ENCODE results near the gene KLHDC8A. TPM values are rescaled to one million over a fixed set of nuclear protein-coding genes. Genes with fewer than 3 reads are reported as not detected.

The KLHDC8A gene
- total and polyA plus RNA-seq, 4 donors: 9.9 to 56.8 (median 31.0) TPM

DNA sequence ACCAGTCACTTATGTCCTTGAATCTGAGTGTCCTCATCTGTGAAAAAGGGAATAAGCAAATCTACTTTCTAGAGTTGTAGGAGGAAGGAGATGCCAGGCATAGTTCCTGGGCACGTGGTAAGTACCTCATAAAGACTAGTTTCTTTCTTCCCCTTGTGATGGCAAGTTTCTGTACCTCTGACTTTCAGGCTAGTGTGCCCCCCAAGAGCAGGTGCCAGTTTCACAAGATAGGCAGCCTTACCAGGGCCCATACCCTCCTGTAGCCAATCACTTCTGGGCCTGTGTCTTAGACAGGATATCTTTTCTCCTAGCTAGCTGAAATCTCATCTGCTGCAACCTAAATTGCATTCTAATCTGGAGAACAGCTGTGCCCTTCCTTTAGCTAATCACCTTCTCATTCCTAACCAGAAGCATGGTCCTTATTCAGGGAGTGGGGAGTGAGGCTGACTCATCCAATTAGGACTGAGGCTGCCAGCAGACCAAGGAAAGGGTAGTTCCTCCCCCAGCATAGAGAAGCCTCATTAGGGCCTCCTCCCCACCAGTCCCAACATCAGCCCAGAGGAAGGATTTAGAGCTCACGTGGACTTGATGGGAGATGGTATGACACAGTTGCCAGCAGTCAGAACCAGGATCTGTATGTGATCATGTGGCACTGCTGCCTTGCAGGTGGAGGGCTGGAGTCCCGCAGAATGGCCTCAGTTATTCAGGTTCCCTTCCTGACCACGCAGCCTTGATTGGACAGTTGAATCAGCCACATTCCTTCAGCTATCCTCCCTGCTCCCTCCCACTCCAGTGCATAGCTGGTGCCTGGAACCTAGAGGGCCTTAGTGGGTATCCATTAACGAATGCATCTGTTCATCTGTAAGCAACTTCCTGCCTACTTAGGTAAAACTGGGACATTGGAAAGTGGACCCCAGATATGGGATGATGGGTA, 7.9 kb downstream of the KLHDC8A start:
- H3K9me3 ChIP-seq (ENCODE audit: control insufficient read depth, insufficient read depth, low read length): no peaks in the 10 kb centered on the region
- no peak overlapping the region for H3K4me3 ChIP-seq (ENCODE audit: low read depth, low read length)
- peaks cover 4% of the 10 kb centered on the region for H3K27me3 ChIP-seq (ENCODE audit: control insufficient read depth, insufficient read depth, low read length)
- no peak for DNase-seq (ENCODE audit: low read depth in 4 of 6, low spot score in 6 of 6)
- H3K27ac ChIP-seq (ENCODE audit: low read depth, low read length): no peak overlapping the region
- WGBS (ENCODE audit: insufficient coverage): 42% methylated on average over 3 of the region's 5 CpGs
- H3K4me1 ChIP-seq (ENCODE audit: control insufficient read depth, insufficient read depth, low read length): peaks cover 46% of the 10 kb centered on the region
- H3K36me3 ChIP-seq (ENCODE audit: control insufficient read depth, insufficient read depth, low read length): peaks cover 4% of the 10 kb centered on the region

DNA sequence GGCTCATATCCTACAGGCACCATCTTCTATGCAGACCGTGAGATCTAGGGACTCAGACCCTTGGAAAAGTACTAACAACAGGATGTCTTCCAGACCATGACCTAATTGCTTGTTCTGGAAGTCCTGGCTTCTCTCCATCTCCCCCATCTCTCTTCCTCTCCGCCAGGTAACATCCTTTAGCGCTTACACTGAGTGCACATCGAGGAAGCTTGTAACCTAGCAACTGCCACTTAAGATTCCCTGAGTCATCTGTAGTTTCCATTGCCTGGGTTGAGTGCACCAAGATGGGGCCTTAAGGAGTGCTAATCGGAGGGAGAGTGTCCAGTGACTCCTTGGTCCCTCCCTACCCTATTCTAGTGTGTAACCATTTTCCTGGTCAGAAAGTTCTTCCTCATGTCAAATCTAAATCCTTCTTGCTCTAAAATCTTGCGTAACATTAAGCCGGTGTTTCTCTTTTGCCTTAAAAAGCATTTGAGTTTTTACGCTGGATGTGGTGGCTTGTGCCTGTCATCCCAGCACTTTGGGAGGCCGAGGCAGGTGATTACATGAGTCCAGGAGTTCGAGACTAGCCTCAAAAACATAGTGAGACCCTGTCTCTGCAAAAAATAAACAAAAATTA, 9.7 kb downstream of the KLHDC8A start:
- no peak overlapping the region for H3K27ac ChIP-seq (ENCODE audit: low read depth, low read length)
- H3K4me1 ChIP-seq (ENCODE audit: control insufficient read depth, insufficient read depth, low read length): peaks cover 46% of the 10 kb centered on the region
- no peak overlapping the region for H3K4me3 ChIP-seq (ENCODE audit: low read depth, low read length)
- H3K36me3 ChIP-seq (ENCODE audit: control insufficient read depth, insufficient read depth, low read length): peaks cover 10% of the 10 kb centered on the region
- whole genome bisulfite sequencing (ENCODE audit: insufficient coverage): 69% methylated on average over 6 of the region's 10 CpGs
- peak in 1 of 6 donors; percentile 90 for DNase-seq (ENCODE audit: low read depth in 4 of 6, low spot score in 6 of 6)
- no peaks in the 10 kb centered on the region for H3K9me3 ChIP-seq (ENCODE audit: control insufficient read depth, insufficient read depth, low read length)
- H3K27me3 ChIP-seq (ENCODE audit: control insufficient read depth, insufficient read depth, low read length): peaks cover 4% of the 10 kb centered on the region

- H3K36me3 ChIP-seq (ENCODE audit: control insufficient read depth, insufficient read depth, low read length): peaks cover 10% of the 10 kb centered on the region
- no peaks in the 10 kb centered on the region for H3K9me3 ChIP-seq (ENCODE audit: control insufficient read depth, insufficient read depth, low read length)
- no peak for DNase-seq (ENCODE audit: low read depth in 4 of 6, low spot score in 6 of 6)
- H3K4me1 ChIP-seq (ENCODE audit: control insufficient read depth, insufficient read depth, low read length): peaks cover 40% of the 10 kb centered on the region
- no peak overlapping the region for H3K27ac ChIP-seq (ENCODE audit: low read depth, low read length)
- H3K27me3 ChIP-seq (ENCODE audit: control insufficient read depth, insufficient read depth, low read length): peaks cover 4% of the 10 kb centered on the region
- H3K4me3 ChIP-seq (ENCODE audit: low read depth, low read length): no peak overlapping the region
- 96% methylated on average over 11 of the region's 11 CpGs for WGBS (ENCODE audit: insufficient coverage)
Measured at GRCh38 chr1:205345761-205346160, 11.0 kb downstream of the KLHDC8A start.

GRCh38 chr1:205344066-205344928, 12.4 kb downstream of the KLHDC8A start:
- H3K36me3 ChIP-seq (ENCODE audit: control insufficient read depth, insufficient read depth, low read length): peaks cover 13% of the 10 kb centered on the region
- DNase-seq (ENCODE audit: low read depth in 4 of 6, low spot score in 6 of 6): peak in 2 of 6 donors; percentile 78 to 88
- H3K27me3 ChIP-seq (ENCODE audit: control insufficient read depth, insufficient read depth, low read length): peaks cover 4% of the 10 kb centered on the region
- H3K27ac ChIP-seq (ENCODE audit: low read depth, low read length): no peak overlapping the region
- peak overlapping the region; percentile 48 for H3K4me3 ChIP-seq (ENCODE audit: low read depth, low read length)
- 7% methylated on average over 55 of the region's 59 CpGs for WGBS (ENCODE audit: insufficient coverage)
- H3K4me1 ChIP-seq (ENCODE audit: control insufficient read depth, insufficient read depth, low read length): peaks cover 26% of the 10 kb centered on the region
- no peaks in the 10 kb centered on the region for H3K9me3 ChIP-seq (ENCODE audit: control insufficient read depth, insufficient read depth, low read length)

GRCh38 chr1:205343431-205344065, 13.2 kb downstream of the KLHDC8A start:
- peak in 2 of 6 donors; percentile 55 to 76 for DNase-seq (ENCODE audit: low read depth in 4 of 6, low spot score in 6 of 6)
- peak overlapping the region; percentile 17 for H3K4me3 ChIP-seq (ENCODE audit: low read depth, low read length)
- peaks cover 18% of the 10 kb centered on the region for H3K36me3 ChIP-seq (ENCODE audit: control insufficient read depth, insufficient read depth, low read length)
- H3K27me3 ChIP-seq (ENCODE audit: control insufficient read depth, insufficient read depth, low read length): peaks cover 4% of the 10 kb centered on the region
- H3K4me1 ChIP-seq (ENCODE audit: control insufficient read depth, insufficient read depth, low read length): peaks cover 26% of the 10 kb centered on the region
- H3K27ac ChIP-seq (ENCODE audit: low read depth, low read length): no peak overlapping the region
- H3K9me3 ChIP-seq (ENCODE audit: control insufficient read depth, insufficient read depth, low read length): no peaks in the 10 kb centered on the region
- 6% methylated on average over 63 of the region's 63 CpGs for WGBS (ENCODE audit: insufficient coverage)

DNA sequence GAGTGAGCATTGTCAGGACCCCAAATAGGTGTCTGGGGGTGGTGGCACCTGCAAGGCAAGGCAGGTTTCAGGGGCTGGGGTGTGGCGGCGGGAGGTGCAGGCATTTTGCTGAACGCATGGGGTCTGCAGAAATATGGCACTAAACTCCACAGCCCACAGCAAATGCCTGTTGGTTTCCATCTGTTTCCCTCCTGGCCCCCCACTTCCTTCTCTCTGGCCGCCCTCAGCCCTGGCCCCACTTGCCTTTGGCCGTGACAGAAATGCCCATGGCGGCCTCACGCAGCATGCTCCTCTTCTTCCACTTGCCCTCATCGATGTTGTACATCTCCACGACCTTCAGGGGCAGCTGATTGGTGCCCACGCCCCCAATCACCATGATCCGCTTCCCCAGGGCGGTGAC, 13.7 kb downstream of the KLHDC8A start:
- H3K9me3 ChIP-seq (ENCODE audit: control insufficient read depth, insufficient read depth, low read length): no peaks in the 10 kb centered on the region
- no peak for DNase-seq (ENCODE audit: low read depth in 4 of 6, low spot score in 6 of 6)
- no peak overlapping the region for H3K27ac ChIP-seq (ENCODE audit: low read depth, low read length)
- H3K4me3 ChIP-seq (ENCODE audit: low read depth, low read length): no peak overlapping the region
- H3K36me3 ChIP-seq (ENCODE audit: control insufficient read depth, insufficient read depth, low read length): peaks cover 22% of the 10 kb centered on the region
- H3K27me3 ChIP-seq (ENCODE audit: control insufficient read depth, insufficient read depth, low read length): peaks cover 4% of the 10 kb centered on the region
- peaks cover 26% of the 10 kb centered on the region for H3K4me1 ChIP-seq (ENCODE audit: control insufficient read depth, insufficient read depth, low read length)
- WGBS (ENCODE audit: insufficient coverage): 77% methylated on average over 12 of the region's 12 CpGs

DNA sequence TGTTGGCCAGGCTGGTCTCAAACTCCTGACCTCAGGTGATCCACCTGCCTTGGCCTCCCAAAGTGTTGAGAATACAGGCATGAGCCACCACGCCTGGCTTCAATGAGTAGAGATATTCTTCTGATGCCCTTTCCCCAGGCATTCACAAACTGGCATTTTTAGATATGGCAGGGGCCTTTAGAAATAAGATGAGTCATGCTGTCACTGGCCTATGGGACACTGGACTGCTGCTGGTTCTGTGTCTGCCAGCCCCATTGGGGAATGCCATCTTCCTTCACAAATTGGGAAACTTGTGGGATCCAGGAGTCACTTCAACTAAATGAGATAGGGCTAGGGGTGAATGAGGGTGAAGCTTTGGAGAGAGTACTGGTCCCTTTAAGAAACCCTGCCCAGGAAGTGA, 16.0 kb downstream of the KLHDC8A start:
- Histone ChIP-seq H3K27ac (ENCODE audit: low read depth, low read length) (no peak overlapping the region), H3K4me1 (ENCODE audit: control insufficient read depth, insufficient read depth, low read length) (peaks cover 28% of the 10 kb centered on the region), H3K4me3 (ENCODE audit: low read depth, low read length) (no peak overlapping the region), H3K27me3 (ENCODE audit: control insufficient read depth, insufficient read depth, low read length) (peaks cover 4% of the 10 kb centered on the region), H3K36me3 (ENCODE audit: control insufficient read depth, insufficient read depth, low read length) (peaks cover 32% of the 10 kb centered on the region), H3K9me3 (ENCODE audit: control insufficient read depth, insufficient read depth, low read length) (no peaks in the 10 kb centered on the region)
- no peak for DNase-seq (ENCODE audit: low read depth in 4 of 6, low spot score in 6 of 6)
- no CpG with 5 or more reads among the region's 1 CpG for WGBS (ENCODE audit: insufficient coverage)

GRCh38 chr1:205339717-205340116, 17.0 kb downstream of the KLHDC8A start:
- WGBS (ENCODE audit: insufficient coverage): 87% methylated on average over 3 of the region's 4 CpGs
- H3K9me3 ChIP-seq (ENCODE audit: control insufficient read depth, insufficient read depth, low read length): no peaks in the 10 kb centered on the region
- H3K4me3 ChIP-seq (ENCODE audit: low read depth, low read length): no peak overlapping the region
- H3K27ac ChIP-seq (ENCODE audit: low read depth, low read length): no peak overlapping the region
- H3K27me3 ChIP-seq (ENCODE audit: control insufficient read depth, insufficient read depth, low read length): peaks cover 4% of the 10 kb centered on the region
- H3K4me1 ChIP-seq (ENCODE audit: control insufficient read depth, insufficient read depth, low read length): peaks cover 28% of the 10 kb centered on the region
- DNase-seq (ENCODE audit: low read depth in 4 of 6, low spot score in 6 of 6): no peak
- H3K36me3 ChIP-seq (ENCODE audit: control insufficient read depth, insufficient read depth, low read length): peaks cover 32% of the 10 kb centered on the region

DNA sequence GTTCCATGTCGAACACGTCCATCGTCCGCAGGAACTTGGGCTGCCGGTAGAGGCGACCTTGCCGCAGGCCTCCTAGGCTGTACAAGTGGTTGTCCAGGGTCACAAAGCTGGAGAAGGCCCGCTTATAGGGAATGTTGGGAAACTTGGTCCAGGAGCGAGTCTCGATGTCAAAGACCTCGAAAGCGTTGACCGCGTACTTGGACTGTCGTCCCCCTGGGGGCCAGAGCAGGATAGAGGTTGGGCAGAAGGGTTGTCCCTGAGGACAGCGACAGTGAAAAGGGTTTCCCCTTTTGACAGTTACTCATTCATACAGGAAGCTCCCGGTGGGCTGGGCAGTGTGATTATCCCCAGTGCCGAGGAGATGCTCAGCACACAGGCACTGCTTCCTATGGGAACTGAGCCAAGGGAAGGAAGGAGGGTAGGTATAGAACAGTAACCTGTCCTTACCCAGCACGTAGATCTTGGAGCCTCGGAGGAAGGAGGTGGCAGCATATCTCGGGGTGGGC, 17.5 kb downstream of the KLHDC8A start:
- Histone ChIP-seq H3K4me1 (ENCODE audit: control insufficient read depth, insufficient read depth, low read length) (peaks cover 25% of the 10 kb centered on the region), H3K36me3 (ENCODE audit: control insufficient read depth, insufficient read depth, low read length) (peaks cover 32% of the 10 kb centered on the region), H3K9me3 (ENCODE audit: control insufficient read depth, insufficient read depth, low read length) (no peaks in the 10 kb centered on the region), H3K4me3 (ENCODE audit: low read depth, low read length) (no peak overlapping the region), H3K27me3 (ENCODE audit: control insufficient read depth, insufficient read depth, low read length) (peaks cover 2% of the 10 kb centered on the region), H3K27ac (ENCODE audit: low read depth, low read length) (no peak overlapping the region)
- no peak for DNase-seq (ENCODE audit: low read depth in 4 of 6, low spot score in 6 of 6)
- 91% methylated on average over 19 of the region's 21 CpGs for WGBS (ENCODE audit: insufficient coverage)

All from spinal cord (tissue), 10 donors.